H1 (cell line): ENCODE results near the gene CCL7. TPM values are rescaled to one million over a fixed set of nuclear protein-coding genes. Genes with fewer than 3 reads are reported as not detected.

Experiments
- CEBPB ChIP-seq: IDR thresholded peaks from 2 replicates; pipeline ENCODE4 v1.6.1; 2012; ENCODE audit warnings: low read depth, low read length
- HDAC2 ChIP-seq, 2 experiments: fragments of 300-600 bp in 1 of 2; sonication (generic) in 1 of 2; IDR thresholded peaks; 2 replicates each; pipeline ENCODE4 v1.6.1; 2011 to 2012; ENCODE audit warnings: low read depth in 2 of 2, low read length in 2 of 2, mild to moderate bottlenecking in 2 of 2, moderate library complexity in 2 of 2, borderline replicate concordance in 1 of 2, inconsistent platforms in 1 of 2
- KDM1A ChIP-seq: fragments of 200-600, 300-600 bp; sonication (generic); IDR thresholded peaks from 2 replicates; pipeline ENCODE4 v1.7.1; 2016; ENCODE audit warnings: mild to moderate bottlenecking, low read length, borderline replicate concordance
- POLR2A ChIP-seq, 2 experiments: IDR thresholded peaks; 1 replicate in 1 of 2; 2 replicates in 1 of 2; pipeline ENCODE4 v1.6.1; 2011; ENCODE audit warnings: low read depth in 2 of 2, low read length in 2 of 2, mild to moderate bottlenecking in 2 of 2; ENCODE audit errors: control extremely low read depth in 1 of 2
- TCF12 ChIP-seq: IDR thresholded peaks from 2 replicates; pipeline ENCODE4 v1.6.1; 2011; ENCODE audit warnings: low read depth, mild to moderate bottlenecking, low read length
- TEAD4 ChIP-seq: IDR thresholded peaks from 2 replicates; pipeline ENCODE4 v1.6.1; 2012; ENCODE audit warnings: low read depth, low read length, inconsistent platforms, mixed read lengths
- polyA plus RNA-seq, 7 experiments: library from polyadenylated mRNA; depleted of rRNA in 3 of 7; stranded (reverse) in 5 of 7; unstranded in 2 of 7; fragments of >200 nt in 5 of 7; fragments of 200-250 nt in 2 of 7; gene quantifications; 1 replicate in 5 of 7; 2 replicates in 1 of 7; 4 replicates in 1 of 7; pipeline versions ENCODE4 v1.2.1 to v1.2.3, GENCODE V29; 2011 to 2013; ENCODE audit warnings: missing spikeins in 2 of 7, mixed read lengths in 2 of 7
- total RNA-seq: library from RNA; stranded (reverse); fragmentation: NEBNext Ultra II Directional; extraction: Animal tissue kit (Norgen Biotek cat#: 25700); gene quantifications from 2 replicates; pipeline ENCODE4 v1.2.1, GENCODE V29; 2021

CCL7 gene
- total and polyA plus RNA-seq, 2 of the 8 experiments (the other 6 are each of a cell fraction or from before 2014, with no cell fraction given) = not detected

GRCh38 chr17:34275881-34276280 is 5.9 kb downstream of the CCL7 start (continued):
- TF ChIP-seq CEBPB (no peak), KDM1A (no peak), TCF12 (no peak), POLR2A (IDR thresholded peaks at IDR 0.05; ENCODE audit: control extremely low read depth in 1 of 2, low read depth in 2 of 2, low read length in 2 of 2) (no peak), HDAC2 (IDR thresholded peaks at IDR 0.05; ENCODE audit: borderline replicate concordance in 1 of 2, low read depth in 2 of 2, low read length in 2 of 2) (no peak), TEAD4 (no peak)
